Measurements from ENCODE around the gene ZNF670.
"Not testable (repeated sequence)": the region's sequence is repeated elsewhere in the genome, so short reads cannot be mapped to it uniquely, and the experiment has no call there.

Gene ZNF670

GRCh38 chr1:247037511-247038320 is 40.9 kb downstream of the ZNF670 start:
- DNase-seq: no peak

GRCh38 chr1:247032306-247032705 is 46.3 kb downstream of the ZNF670 start:
- DNase-seq: not testable (repeated sequence)

Data from NCI-H524 treated with DMSO at 0.1 percent for 48 hours (cell line).